HepG2 (cell line): ENCODE data around the gene NTM.

Source experiments
- ATF2 ChIP-seq: sonication (generic); formaldehyde crosslinking; IDR thresholded peaks from 2 replicates; pipeline ENCODE4 v1.4.0; 2020; ENCODE audit warnings: missing genetic modification reagents
- ZBTB26 ChIP-seq: IDR thresholded peaks from 2 replicates; pipeline ENCODE4 v1.6.1; 2016; ENCODE audit warnings: missing compliant biosample characterization, missing genetic modification reagents, borderline replicate concordance

- TF ChIP-seq ZBTB26 (CRISPR knock-in tag) (no peak), ATF2 (CRISPR knock-in tag) (no peak)
Observed at GRCh38 chr11:131962818-131963217, 592.4 kb downstream of the NTM start.
